Measurements from ENCODE around the gene SFTPD. TPM values are rescaled to one million over a fixed set of nuclear protein-coding genes. Genes with fewer than 3 reads are reported as not detected.
"Not testable (repeated sequence)": the region's sequence is repeated elsewhere in the genome, so short reads cannot be mapped to it uniquely, and the experiment has no call there.

SFTPD gene
- total RNA-seq, 1 experiment from 2014 or later, result not detected

DNA sequence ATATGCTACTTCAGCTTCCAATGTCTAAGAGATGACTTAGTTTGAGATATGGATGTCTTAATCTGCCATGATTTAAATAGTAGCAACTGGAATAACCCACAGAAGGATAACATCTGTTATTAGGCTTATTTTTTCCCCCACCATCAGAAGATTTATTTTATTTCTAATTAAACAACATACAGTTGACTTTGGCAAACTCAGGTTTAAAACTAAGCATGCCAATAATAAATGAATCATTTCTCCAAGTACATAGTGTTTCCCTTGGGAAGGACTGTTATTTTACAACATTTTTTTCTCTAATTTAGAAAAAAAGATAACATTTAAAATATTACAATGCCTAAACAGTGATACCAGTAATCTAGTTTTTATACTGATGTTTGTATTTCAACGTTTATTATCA is 58.4 kb downstream of the SFTPD start:
- DNase-seq (ENCODE audit: low spot score), result no peak
- TF ChIP-seq, protein P1, sequence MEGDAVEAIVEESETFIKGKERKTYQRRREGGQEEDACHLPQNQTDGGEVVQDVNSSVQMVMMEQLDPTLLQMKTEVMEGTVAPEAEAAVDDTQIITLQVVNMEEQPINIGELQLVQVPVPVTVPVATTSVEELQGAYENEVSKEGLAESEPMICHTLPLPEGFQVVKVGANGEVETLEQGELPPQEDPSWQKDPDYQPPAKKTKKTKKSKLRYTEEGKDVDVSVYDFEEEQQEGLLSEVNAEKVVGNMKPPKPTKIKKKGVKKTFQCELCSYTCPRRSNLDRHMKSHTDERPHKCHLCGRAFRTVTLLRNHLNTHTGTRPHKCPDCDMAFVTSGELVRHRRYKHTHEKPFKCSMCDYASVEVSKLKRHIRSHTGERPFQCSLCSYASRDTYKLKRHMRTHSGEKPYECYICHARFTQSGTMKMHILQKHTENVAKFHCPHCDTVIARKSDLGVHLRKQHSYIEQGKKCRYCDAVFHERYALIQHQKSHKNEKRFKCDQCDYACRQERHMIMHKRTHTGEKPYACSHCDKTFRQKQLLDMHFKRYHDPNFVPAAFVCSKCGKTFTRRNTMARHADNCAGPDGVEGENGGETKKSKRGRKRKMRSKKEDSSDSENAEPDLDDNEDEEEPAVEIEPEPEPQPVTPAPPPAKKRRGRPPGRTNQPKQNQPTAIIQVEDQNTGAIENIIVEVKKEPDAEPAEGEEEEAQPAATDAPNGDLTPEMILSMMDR (conservative IDR thresholded peaks at IDR 0.05; ENCODE audit: low read depth, low read length), result no peak
- TF ChIP-seq EZH2 (IDR thresholded peaks at IDR 0.05; ENCODE audit: borderline replicate concordance, low read depth, low read length, poor library complexity, severe bottlenecking), result no peak
- POLR2A ChIA-PET (ENCODE audit: low non-redundant PET), result no interaction called here
- Histone ChIP-seq H3K9me3 (ENCODE audit: low read depth, low read length, poor library complexity, severe bottlenecking) (no peaks in the 10 kb centered on the region), H3K27ac (ENCODE audit: low read depth, low read length, poor library complexity, severe bottlenecking) (no peak overlapping the region), H3K4me1 (ENCODE audit: insufficient read depth, low read length, poor library complexity, severe bottlenecking) (no peaks in the 10 kb centered on the region), H3K4me3 (ENCODE audit: low read depth, low read length, poor library complexity, severe bottlenecking) (no peak overlapping the region), H3K27me3 (replicated peaks; ENCODE audit: insufficient read depth, low read depth, low read length, poor library complexity) (no peaks in the 10 kb centered on the region), H3K36me3 (ENCODE audit: insufficient read depth, low read length, poor library complexity, severe bottlenecking) (no peaks in the 10 kb centered on the region)
- intact Hi-C loops (cut with micrococcal nuclease; ENCODE audit: unreplicated experiment), result no loop called here
- CTCF ChIA-PET, result no interaction called here
- BruUV-seq (replicated peaks), result no TSS peak

DNA sequence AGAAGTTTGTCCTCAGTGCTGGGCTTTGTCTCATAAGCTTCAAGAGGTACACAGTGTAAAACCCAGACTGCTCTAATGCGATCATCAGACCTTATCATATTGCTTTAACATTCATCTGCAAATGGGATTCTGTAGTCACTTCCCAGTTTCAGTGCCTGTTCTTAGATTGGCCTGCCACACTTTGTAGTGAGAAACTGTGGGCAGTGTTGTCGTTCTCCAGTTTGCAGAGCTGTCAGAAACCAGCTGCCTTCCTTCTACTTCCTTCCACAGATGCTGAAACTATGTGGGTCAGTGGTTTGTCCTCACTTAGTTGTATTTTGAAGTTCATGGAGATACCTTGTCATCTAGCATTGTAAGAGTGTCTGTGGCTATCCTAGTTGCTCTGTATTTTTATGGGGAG is 59.9 kb downstream of the SFTPD start:
- H3K4me3 ChIP-seq (ENCODE audit: low read depth, low read length, poor library complexity, severe bottlenecking); H3K36me3 ChIP-seq (ENCODE audit: insufficient read depth, low read length, poor library complexity, severe bottlenecking); BruUV-seq (replicated peaks); intact Hi-C loops (cut with micrococcal nuclease; ENCODE audit: unreplicated experiment); CTCF ChIA-PET; H3K27ac ChIP-seq (ENCODE audit: low read depth, low read length, poor library complexity, severe bottlenecking); H3K27me3 ChIP-seq (replicated peaks; ENCODE audit: insufficient read depth, low read depth, low read length, poor library complexity); POLR2A ChIA-PET (ENCODE audit: low non-redundant PET); DNase-seq (ENCODE audit: low spot score); H3K4me1 ChIP-seq (ENCODE audit: insufficient read depth, low read length, poor library complexity, severe bottlenecking); H3K9me3 ChIP-seq (ENCODE audit: low read depth, low read length, poor library complexity, severe bottlenecking): not testable (repeated sequence)

Other genes starting within 250 kb of the SFTPD start
- gene NUTM2B, start 245.9 kb downstream of the SFTPD start, total RNA-seq (2021), result 1.0 TPM in 2 replicates
- gene NUTM2E, start 122.4 kb downstream of the SFTPD start, total RNA-seq (2021), result 0.37 and 0.49 TPM in 2 replicates
- 12.2 and 14.8 TPM in 2 replicates for gene TMEM254, start 129.6 kb upstream of the SFTPD start, total RNA-seq (2021)
- not detected in 2 replicates for gene PLAC9, start 183.6 kb upstream of the SFTPD start, total RNA-seq (2021)

All from A673 (cell line).